SIG-M5 treated with dmso at 0.1 percent for 504 hours (cell line): ENCODE results near the gene CUBN.
A peak's percentile ranks its signal among the peaks of the same experiment; 100 is the strongest.

Source experiments
- DNase-seq: peaks from one replicate; lab custom pipeline; 2025; ENCODE audit not compliant: unreplicated experiment; lab: John Stamatoyannopoulos, UW

CUBN gene

GRCh38 chr10:16799621-16800020 lies 330.0 kb downstream of the CUBN start:
- DNase-seq, result no peak

GRCh38 chr10:16798571-16798970 lies 331.0 kb downstream of the CUBN start:
- no peak for DNase-seq

GRCh38 chr10:16795410-16796073 lies 334.1 kb downstream of the CUBN start:
- no peak for DNase-seq

DNA sequence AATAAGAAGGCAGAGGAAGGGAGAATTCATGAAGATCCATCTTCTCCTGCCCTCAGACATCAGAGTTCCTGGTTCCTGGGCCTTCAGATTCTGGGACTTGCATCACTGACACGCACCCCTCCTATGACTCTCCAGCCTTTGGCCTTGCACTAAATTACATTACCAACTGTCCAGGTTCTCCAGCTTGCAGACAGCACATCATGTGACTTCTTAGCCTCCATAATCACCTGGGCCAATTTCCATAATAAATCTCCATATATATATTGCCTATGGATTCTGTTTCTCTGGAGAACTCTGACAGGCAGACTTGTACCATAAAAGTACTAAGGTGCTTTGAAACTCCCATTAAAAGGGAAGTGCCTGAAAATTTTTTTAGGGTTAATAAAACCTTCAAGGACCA lies 335.6 kb downstream of the CUBN start:
- DNase-seq, result no peak

GRCh38 chr10:16792675-16793074 lies 336.9 kb downstream of the CUBN start:
- no peak for DNase-seq

DNA sequence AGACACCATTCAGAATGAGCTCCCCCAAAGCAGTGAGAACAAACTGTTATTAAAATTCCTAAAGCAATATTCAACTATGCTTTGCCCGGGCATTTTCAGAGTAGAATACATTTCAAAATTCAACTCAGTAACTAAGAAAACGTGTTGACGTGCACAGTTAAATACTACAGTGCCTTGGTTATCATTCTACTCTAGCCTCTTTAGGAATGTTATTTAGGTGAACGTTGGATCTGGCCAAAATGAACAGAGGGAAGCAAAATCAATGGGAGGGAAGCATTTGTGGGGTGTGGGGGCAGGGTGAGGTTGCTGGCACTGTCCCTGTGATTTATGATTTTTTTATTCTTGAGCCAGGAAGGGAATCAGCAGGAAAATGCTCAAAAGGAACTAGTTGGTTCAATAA lies 339.8 kb downstream of the CUBN start:
- DNase-seq, result no peak

- no peak for DNase-seq
Measured at GRCh38 chr10:16789261-16789660, 340.4 kb downstream of the CUBN start.

DNA sequence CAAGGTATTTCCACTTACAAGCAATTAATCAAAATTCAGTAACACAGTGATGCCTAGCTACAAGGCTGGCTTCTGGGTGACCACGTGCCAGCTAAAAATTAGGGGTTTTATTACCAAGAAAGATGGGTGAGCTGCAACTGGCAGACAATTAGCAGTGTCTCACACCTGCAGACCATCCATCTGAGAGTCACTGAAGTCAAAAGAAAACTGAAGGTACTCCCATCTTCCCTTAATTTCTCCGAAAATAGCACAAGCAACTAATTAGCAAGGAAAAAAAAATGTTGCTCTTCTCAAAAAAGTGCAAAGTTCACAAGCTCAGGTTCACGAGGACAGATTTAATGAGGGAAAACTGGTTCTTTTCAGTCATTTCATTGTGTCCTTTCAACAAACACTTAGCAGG lies 340.8 kb downstream of the CUBN start:
- DNase-seq, result no peak

GRCh38 chr10:16788125-16788524 lies 341.5 kb downstream of the CUBN start:
- DNase-seq, result no peak

DNA sequence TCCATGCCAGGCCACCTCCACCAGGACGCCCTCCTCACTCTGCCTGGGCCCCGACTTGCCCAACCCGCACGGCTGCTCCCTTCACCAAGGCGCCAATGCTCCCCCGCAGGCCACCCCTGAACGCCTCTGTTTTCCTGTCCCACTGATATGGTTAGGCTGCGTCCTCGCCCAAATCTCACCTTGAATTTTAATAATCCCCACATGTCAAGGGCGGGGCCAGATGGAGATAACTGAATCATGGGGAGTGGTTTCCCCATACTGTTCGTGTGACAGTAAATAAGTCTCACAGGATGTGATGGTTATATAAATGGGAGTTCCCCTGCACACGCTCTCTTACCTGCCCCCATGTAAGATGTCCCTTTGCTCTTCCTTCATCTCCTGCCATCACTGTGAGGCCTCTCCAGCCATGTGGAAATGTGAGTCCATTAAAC lies 342.2 kb downstream of the CUBN start:
- DNase-seq, result no peak

DNA sequence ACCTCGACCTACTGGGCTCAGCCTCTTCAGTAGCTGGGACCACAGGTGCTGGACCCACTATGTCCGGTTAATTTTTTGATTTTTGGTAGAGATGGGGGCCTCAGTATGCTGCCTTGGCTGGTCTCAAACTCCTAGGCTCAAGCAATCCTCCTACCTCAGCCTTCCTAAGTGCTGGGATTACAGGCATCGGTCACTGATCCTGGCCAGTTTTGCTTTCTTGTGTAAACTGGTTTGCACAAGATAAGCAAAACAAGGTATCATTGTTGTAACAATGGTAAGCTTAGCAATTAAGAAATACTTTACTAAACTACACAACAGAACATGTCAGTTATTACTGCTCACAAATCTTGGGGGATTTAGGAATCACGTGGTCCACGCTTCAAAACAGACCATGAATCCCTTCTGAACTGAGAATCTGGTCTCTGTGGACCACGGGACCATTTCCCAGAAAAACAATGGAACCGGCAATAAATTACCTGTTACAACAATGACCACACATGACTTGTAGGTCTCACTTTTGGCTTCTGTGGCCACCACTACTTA lies 349.2 kb downstream of the CUBN start:
- no peak for DNase-seq

- no peak for DNase-seq
Measured at GRCh38 chr10:16779384-16779915, 350.2 kb downstream of the CUBN start.

DNA sequence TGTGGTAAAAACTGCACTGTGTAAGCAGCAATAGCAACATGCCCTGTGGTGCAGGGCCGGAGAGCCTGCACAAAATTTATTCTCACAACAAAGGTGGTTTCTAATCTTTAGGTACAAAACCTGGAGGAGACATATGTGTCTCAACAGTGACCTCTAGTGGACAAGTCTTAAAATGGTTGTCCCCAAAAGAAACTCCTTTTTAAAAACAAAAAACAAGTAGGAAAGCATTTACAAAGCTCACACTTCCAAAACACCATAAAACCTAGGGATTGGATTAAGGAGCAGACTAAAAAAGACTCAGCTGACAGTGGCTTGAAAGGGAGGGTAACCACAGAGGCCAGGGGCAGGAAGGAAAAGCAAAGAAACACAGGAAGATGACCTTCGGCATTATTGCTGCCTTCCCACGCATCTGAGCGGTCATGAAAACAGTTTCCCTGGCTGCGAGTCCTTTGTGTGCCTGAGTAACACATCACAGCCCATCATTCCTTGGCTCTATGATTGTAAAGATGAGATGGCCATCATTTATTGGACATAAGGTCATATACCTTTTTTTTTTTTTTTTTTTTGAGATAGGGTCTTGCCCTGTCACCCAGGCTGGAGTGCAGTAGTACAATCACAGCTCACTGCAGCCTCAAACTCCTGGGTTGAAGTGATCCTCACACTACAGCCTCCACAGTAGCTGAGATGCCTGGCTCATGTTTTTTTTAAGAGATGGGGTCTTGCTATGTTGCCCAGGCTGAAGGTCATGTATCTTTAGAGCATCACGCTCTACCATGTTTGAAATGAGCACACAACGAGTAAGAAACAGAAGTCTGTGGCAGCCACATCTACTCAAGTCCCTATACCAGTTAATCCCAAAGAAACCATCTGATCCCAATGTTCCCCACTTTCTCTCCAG lies 351.9 kb downstream of the CUBN start:
- DNase-seq, result peak; percentile 54

DNA sequence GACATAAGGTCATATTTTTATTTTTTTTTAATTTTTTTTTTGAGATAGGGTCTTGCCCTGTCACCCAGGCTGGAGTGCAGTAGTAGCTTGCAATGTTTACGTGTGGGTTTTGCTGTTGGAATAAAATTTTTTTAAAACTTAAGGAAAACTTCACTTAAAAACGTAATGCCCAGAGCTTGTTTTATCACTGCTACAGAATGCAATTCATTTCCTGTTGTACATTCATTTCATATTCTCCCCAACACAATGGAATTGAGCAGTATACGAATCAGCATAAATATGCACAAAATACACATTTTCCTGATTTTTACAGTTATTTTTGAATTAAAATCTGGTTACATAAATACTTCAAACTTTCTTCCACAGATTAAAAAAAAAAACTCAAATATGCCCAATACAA lies 352.7 kb downstream of the CUBN start:
- no peak for DNase-seq
